Hepatocyte (in vitro differentiated cells): Measurements from ENCODE around the gene RAPGEF4. TPM values are rescaled to one million over a fixed set of nuclear protein-coding genes. Genes with fewer than 3 reads are reported as not detected.
A peak's percentile ranks its signal among the peaks of the same experiment; 100 is the strongest.

Experiments
- DNase-seq: peaks from one replicate; pipeline ENCODE4 v3.0.0-alpha.2; 2016; ENCODE audit warnings: low spot score
- H2AFZ ChIP-seq: fragments of 200-600 bp; sonication (generic); 2 replicates; pipeline ENCODE4 v1.6.0; 2016; ENCODE audit warnings: antibody characterized with exemption, mild to moderate bottlenecking
- H3K27ac ChIP-seq: fragments of 200-600 bp; sonication (generic); 2 replicates; pipeline ENCODE4 v1.5.1; 2016; ENCODE audit warnings: mild to moderate bottlenecking
- H3K27me3 ChIP-seq: fragments of 200-600 bp; sonication (generic); 2 replicates; pipeline ENCODE4 v1.6.1; 2016
- H3K36me3 ChIP-seq: fragments of 200-600 bp; sonication (generic); replicated peaks from 2 replicates; pipeline ENCODE4 v1.5.1; 2016; ENCODE audit warnings: low read depth; ENCODE audit not compliant: insufficient read depth
- H3K4me1 ChIP-seq: fragments of 200-600 bp; sonication (generic); 2 replicates; pipeline ENCODE4 v1.5.1; 2016; ENCODE audit warnings: mild to moderate bottlenecking, moderate library complexity; ENCODE audit not compliant: insufficient read depth
- H3K4me2 ChIP-seq: fragments of 200-600 bp; sonication (generic); 2 replicates; pipeline ENCODE4 v1.6.0; 2016
- H3K4me3 ChIP-seq: fragments of 200-600 bp; sonication (generic); 2 replicates; pipeline ENCODE4 v1.5.1; 2016; ENCODE audit warnings: mild to moderate bottlenecking
- H3K79me2 ChIP-seq: fragments of 200-600 bp; sonication (generic); 2 replicates; pipeline ENCODE4 v1.6.0; 2017; ENCODE audit warnings: mild to moderate bottlenecking
- H3K9me2 ChIP-seq: fragments of 200-600 bp; sonication (generic); replicated peaks from 2 replicates; pipeline ENCODE4 v1.6.0; 2017; ENCODE audit warnings: mild to moderate bottlenecking; ENCODE audit not compliant: insufficient read depth
- H3K9me3 ChIP-seq: fragments of 200-600 bp; sonication (generic); 2 replicates; pipeline ENCODE4 v1.5.1; 2016; ENCODE audit warnings: low read depth, mild to moderate bottlenecking
- H4K20me1 ChIP-seq: fragments of 200-600 bp; sonication (generic); 2 replicates; pipeline ENCODE4 v1.6.0; 2016; ENCODE audit warnings: mild to moderate bottlenecking; ENCODE audit not compliant: insufficient read depth, poor library complexity, severe bottlenecking
- EZH2 ChIP-seq: fragments of 200-600 bp; sonication (generic); IDR thresholded peaks from 2 replicates; pipeline ENCODE4 v1.6.1; 2016; ENCODE audit warnings: antibody characterized with exemption, mild to moderate bottlenecking, borderline replicate concordance
- EZH2phosphoT487 ChIP-seq: fragments of 200-600 bp; sonication (generic); IDR thresholded peaks from one replicate; pipeline ENCODE4 v1.6.1; 2018; ENCODE audit warnings: antibody characterized with exemption, mild to moderate bottlenecking, low read depth, moderate library complexity; ENCODE audit not compliant: unreplicated experiment, severe bottlenecking
- WGBS: methylation state at CpG from one replicate; pipeline ENCODE4 v1.1.6; 2016; ENCODE audit warnings: low lambda C conversion rate; ENCODE audit errors: missing lambda C conversion rate; 5-methylcytosine and 5-hydroxymethylcytosine counted together
- polyA plus RNA-seq: library from polyadenylated mRNA; unstranded; fragments of >200 nt; fragmentation: Nextera tagmentation; extraction: Ambion mirVana; gene quantifications from 2 replicates; pipeline ENCODE4 v1.2.1, GENCODE V29; 2016
- total RNA-seq: library from RNA; depleted of rRNA; stranded (reverse); fragments of >200 nt; gene quantifications from 2 replicates; pipeline ENCODE4 v1.2.3, GENCODE V29; 2014
- TF ChIP-seq, protein P1 (sequence below): fragments of 200-600 bp; sonication (generic); IDR thresholded peaks from 2 replicates; pipeline ENCODE4 v1.5.1; 2016; ENCODE audit warnings: antibody characterized with exemption, mild to moderate bottlenecking; ENCODE audit not compliant: poor library complexity

Gene RAPGEF4
- total and polyA plus RNA-seq, 2 experiments from 2014 or later, result 1.9 to 2.0 TPM

DNA sequence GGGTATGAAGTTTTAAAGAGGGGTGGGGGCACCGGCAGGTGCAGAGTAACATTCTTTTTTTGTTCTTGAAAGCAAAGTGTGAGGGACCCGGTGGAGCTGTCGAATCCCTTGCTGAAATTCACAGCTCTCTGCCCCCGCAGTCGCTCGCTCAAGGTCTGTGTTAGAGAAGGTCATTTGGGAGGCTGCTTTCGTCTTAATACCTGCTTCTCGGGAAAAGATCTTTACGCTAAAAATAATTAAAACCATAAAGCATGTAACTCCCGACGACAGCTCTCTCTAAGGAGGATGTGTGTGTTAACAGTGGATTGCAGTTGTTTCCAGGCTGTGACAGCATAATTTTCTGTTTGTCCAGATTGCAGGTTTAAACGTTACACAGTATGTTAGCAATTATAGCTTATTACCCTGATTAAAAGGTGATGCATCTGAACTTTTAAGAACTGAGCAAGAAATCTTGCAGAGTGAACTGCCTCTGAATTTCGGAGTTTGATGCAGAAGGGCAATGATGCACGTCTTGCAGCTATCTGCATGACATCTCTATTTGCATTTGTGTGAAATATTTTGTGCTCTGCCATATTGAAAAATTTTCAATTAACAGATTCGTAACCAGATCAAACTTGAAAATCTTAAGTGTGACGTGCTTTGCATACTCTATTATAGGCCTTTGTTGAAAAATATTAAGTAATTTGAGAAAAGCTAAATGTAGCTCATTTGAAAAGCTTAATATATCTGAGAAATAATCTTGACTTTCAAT lies 954 bp downstream of the RAPGEF4 start:
- Histone ChIP-seq H3K27ac (no peak overlapping the region), H4K20me1 (no peaks in the 10 kb centered on the region), H3K4me1 (no peaks in the 10 kb centered on the region), H3K9me3 (no peaks in the 10 kb centered on the region), H3K36me3 (no peaks in the 10 kb centered on the region), H3K4me3 (peak overlapping the region; percentile 61), H3K9me2 (no peaks in the 10 kb centered on the region), H3K4me2 (peak overlapping the region; percentile 98), H3K79me2 (no peaks in the 10 kb centered on the region), H2AFZ (peak overlapping the region; percentile 39), H3K27me3 (peaks cover 48% of the 10 kb centered on the region)
- no peak for TF ChIP-seq EZH2phosphoT487
- peak; percentile 68 for TF ChIP-seq EZH2
- no peak for DNase-seq
- WGBS, result 27% methylated on average over 16 of the region's 16 CpGs

DNA sequence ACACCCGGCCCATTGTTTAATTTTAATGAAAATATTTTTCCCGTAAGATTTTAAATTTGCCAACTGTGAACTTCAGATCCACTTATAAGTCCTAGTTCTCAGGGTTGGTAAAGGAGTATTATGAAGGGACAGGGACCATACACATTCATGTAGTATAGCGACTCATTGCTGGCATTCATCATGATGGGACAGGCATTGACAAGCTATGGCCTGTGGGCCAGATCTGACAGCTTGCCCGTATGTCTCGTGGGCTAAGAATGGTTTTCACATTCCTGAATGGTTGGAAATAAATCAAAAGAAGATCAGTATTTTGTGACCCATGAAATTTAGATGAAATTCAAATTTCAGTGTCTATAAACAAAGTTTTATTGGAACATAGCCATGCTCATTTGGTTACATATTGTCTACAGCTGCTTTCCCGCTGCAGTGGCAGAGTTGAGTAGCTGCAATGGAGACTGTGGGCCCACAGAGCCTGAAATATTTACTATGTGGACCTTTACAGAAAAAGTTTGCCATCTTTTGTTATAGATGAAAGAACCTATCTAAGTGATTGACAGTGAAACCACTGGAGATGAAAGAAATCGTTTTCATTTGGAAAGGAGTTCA lies 4.1 kb downstream of the RAPGEF4 start:
- H3K9me2 ChIP-seq, result no peaks in the 10 kb centered on the region
- no peaks in the 10 kb centered on the region for H4K20me1 ChIP-seq
- no peak overlapping the region for H2AFZ ChIP-seq
- no peak overlapping the region for H3K4me3 ChIP-seq
- no peak overlapping the region for H3K27ac ChIP-seq
- TF ChIP-seq, protein P1, sequence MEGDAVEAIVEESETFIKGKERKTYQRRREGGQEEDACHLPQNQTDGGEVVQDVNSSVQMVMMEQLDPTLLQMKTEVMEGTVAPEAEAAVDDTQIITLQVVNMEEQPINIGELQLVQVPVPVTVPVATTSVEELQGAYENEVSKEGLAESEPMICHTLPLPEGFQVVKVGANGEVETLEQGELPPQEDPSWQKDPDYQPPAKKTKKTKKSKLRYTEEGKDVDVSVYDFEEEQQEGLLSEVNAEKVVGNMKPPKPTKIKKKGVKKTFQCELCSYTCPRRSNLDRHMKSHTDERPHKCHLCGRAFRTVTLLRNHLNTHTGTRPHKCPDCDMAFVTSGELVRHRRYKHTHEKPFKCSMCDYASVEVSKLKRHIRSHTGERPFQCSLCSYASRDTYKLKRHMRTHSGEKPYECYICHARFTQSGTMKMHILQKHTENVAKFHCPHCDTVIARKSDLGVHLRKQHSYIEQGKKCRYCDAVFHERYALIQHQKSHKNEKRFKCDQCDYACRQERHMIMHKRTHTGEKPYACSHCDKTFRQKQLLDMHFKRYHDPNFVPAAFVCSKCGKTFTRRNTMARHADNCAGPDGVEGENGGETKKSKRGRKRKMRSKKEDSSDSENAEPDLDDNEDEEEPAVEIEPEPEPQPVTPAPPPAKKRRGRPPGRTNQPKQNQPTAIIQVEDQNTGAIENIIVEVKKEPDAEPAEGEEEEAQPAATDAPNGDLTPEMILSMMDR, result no peak
- TF ChIP-seq EZH2, result no peak
- TF ChIP-seq EZH2phosphoT487, result no peak
- no peaks in the 10 kb centered on the region for H3K79me2 ChIP-seq
- H3K4me2 ChIP-seq, result no peak overlapping the region
- no peaks in the 10 kb centered on the region for H3K9me3 ChIP-seq
- DNase-seq, result no peak
- WGBS, result 86% methylated on average over 7 of the region's 7 CpGs
- H3K36me3 ChIP-seq, result no peaks in the 10 kb centered on the region
- H3K27me3 ChIP-seq, result peaks cover 39% of the 10 kb centered on the region
- H3K4me1 ChIP-seq, result no peaks in the 10 kb centered on the region

DNA sequence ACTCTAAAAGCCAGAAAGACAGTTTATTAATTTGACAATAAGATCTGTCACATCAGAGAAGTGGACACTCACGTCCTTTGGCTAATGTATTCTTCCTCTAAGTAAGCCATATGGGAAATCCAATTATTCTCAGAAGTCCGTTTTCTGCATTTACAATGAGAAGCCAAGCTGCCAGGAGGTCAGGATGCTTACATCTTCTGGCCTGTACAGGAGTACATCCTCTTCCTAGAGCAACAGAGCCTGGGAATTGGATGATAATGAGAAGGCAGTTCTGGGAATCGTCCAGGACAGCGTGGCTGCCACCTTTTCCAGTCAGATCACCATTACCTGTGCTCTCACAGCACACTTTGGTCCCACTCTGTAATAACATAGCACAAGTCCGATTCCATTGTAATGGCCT lies 5.2 kb downstream of the RAPGEF4 start:
- Histone ChIP-seq H3K27me3 (peaks cover 33% of the 10 kb centered on the region), H3K4me3 (no peak overlapping the region), H4K20me1 (no peaks in the 10 kb centered on the region), H3K79me2 (no peaks in the 10 kb centered on the region), H3K4me1 (no peaks in the 10 kb centered on the region), H2AFZ (no peak overlapping the region), H3K36me3 (no peaks in the 10 kb centered on the region), H3K4me2 (no peak overlapping the region), H3K27ac (no peak overlapping the region), H3K9me2 (no peaks in the 10 kb centered on the region), H3K9me3 (no peaks in the 10 kb centered on the region)
- 89% methylated on average over 5 of the region's 5 CpGs for WGBS
- TF ChIP-seq EZH2 (no peak), EZH2phosphoT487 (no peak)
- TF ChIP-seq, protein P1, result no peak
- no peak for DNase-seq

DNA sequence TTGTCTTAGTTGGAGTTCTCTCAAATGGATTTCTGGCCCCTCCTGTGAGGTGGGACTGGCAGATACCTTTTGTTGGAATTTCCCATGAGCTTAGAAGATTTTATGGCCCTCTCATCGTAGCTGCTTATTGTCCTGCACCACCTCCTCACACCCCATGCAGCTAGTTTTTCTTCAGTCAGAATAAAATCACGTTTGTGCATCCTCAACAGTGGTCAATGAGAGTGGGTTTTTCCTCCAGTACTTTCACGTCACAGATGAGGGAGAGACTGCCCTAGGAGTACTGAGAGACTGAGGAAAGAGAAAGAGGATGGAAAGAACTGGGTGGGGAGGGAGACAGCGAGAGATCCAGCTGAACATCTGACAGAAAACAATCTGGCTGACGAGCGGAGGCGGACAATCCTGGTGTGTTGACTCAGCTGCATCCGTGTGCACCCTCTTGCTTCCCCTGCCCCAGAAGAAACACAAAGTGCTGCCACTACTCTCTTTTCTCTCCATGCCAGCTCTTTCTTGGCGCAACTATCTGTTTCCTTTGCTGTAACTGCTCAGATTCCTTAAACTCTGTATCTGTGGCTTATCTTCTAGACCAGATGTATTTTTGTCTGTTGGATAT lies 7.4 kb downstream of the RAPGEF4 start:
- TF ChIP-seq, protein P1, result no peak
- TF ChIP-seq EZH2, result no peak
- TF ChIP-seq EZH2phosphoT487, result no peak
- H2AFZ ChIP-seq, result no peak overlapping the region

More for the DNA sequence above, 7.4 kb downstream of the RAPGEF4 start:
- H4K20me1 ChIP-seq, result no peaks in the 10 kb centered on the region
- H3K27me3 ChIP-seq, result peaks cover 11% of the 10 kb centered on the region
- no peak for DNase-seq
- H3K79me2 ChIP-seq, result no peaks in the 10 kb centered on the region
- H3K4me3 ChIP-seq, result no peak overlapping the region
- H3K9me2 ChIP-seq, result no peaks in the 10 kb centered on the region
- H3K36me3 ChIP-seq, result no peaks in the 10 kb centered on the region
- WGBS, result 75% methylated on average over 9 of the region's 9 CpGs
- no peak overlapping the region for H3K4me2 ChIP-seq
- H3K27ac ChIP-seq, result no peak overlapping the region
- no peaks in the 10 kb centered on the region for H3K9me3 ChIP-seq
- no peaks in the 10 kb centered on the region for H3K4me1 ChIP-seq
